HepG2 (cell line): Measurements from ENCODE around the gene TEX261.
A peak's percentile ranks its signal among the peaks of the same experiment; 100 is the strongest.

Source experiments
- AGO2 ChIP-seq: fragments of 200-400 bp; formaldehyde crosslinking; optimal IDR thresholded peaks from 2 replicates; pipeline ENCODE3; 2017; ENCODE audit warnings: mild to moderate bottlenecking, low read depth, low read length, moderate library complexity
- CBX2 ChIP-seq, 2 experiments: fragments of 200-600 bp in 1 of 2; sonication (generic); formaldehyde crosslinking in 1 of 2; IDR thresholded peaks; 2 replicates each; pipeline versions ENCODE4 v1.7.0 to v1.8.1; 2018 to 2022; ENCODE audit warnings: low read depth in 2 of 2, low read length in 1 of 2, mild to moderate bottlenecking in 1 of 2, missing genetic modification reagents in 1 of 2
- CTCF ChIP-seq: sonication (generic); formaldehyde crosslinking; IDR thresholded peaks from 2 replicates; pipeline ENCODE4 v1.5.0; 2020; ENCODE audit warnings: mild to moderate bottlenecking, missing genetic modification reagents, moderate library complexity
- FIP1L1 ChIP-seq: fragments of 200-400 bp; formaldehyde crosslinking; IDR thresholded peaks from 2 replicates; pipeline ENCODE4 v1.6.1; 2018; ENCODE audit warnings: low read depth, mild to moderate bottlenecking, low read length, moderate library complexity, borderline replicate concordance; ENCODE audit not compliant: insufficient read depth
- HINFP ChIP-seq: sonication (generic); formaldehyde crosslinking; IDR thresholded peaks from 2 replicates; pipeline ENCODE4 v1.4.0; 2020; ENCODE audit warnings: low read depth, mild to moderate bottlenecking, missing genetic modification reagents
- PCBP1 ChIP-seq: fragments of 200-400 bp; formaldehyde crosslinking; IDR thresholded peaks from 2 replicates; pipeline ENCODE4 v1.6.1; 2017; ENCODE audit warnings: mild to moderate bottlenecking, low read depth, low read length, borderline replicate concordance
- PHB2 ChIP-seq: fragments of 450-650 bp; IDR thresholded peaks from 2 replicates; pipeline ENCODE4 v1.6.1; 2018; ENCODE audit not compliant: partially characterized antibody
- POLR2A ChIP-seq, 2 experiments: IDR thresholded peaks; 2 replicates each; pipeline ENCODE4 v1.6.1; 2011; ENCODE audit warnings: low read depth in 2 of 2, low read length in 2 of 2, mild to moderate bottlenecking in 1 of 2, moderate library complexity in 1 of 2; ENCODE audit not compliant: insufficient read depth in 1 of 2
- POLR2G ChIP-seq: fragments of 200-400 bp; formaldehyde crosslinking; IDR thresholded peaks from 2 replicates; pipeline ENCODE4 v1.6.1; 2018; ENCODE audit warnings: mild to moderate bottlenecking, low read depth, low read length, moderate library complexity
- RFX3 ChIP-seq: IDR thresholded peaks from 2 replicates; pipeline ENCODE4 v1.6.1; 2016; ENCODE audit warnings: missing biosample characterization, missing genetic modification reagents
- STAG1 ChIP-seq: sonication (generic); formaldehyde crosslinking; IDR thresholded peaks from 2 replicates; pipeline ENCODE4 v1.4.0; 2020; ENCODE audit warnings: missing genetic modification reagents
- ZBTB2 ChIP-seq: sonication (generic); formaldehyde crosslinking; IDR thresholded peaks from 2 replicates; pipeline ENCODE4 v1.8.0; 2022; ENCODE audit warnings: low read depth, missing genetic modification reagents

- TF ChIP-seq CTCF (CRISPR knock-in tag) (peak; percentile 98), FIP1L1 (no peak), POLR2G (no peak), HINFP (CRISPR knock-in tag) (peak; percentile 87), ZBTB2 (CRISPR knock-in tag) (no peak), POLR2A (IDR thresholded peaks at IDR 0.05; ENCODE audit: insufficient read depth in 1 of 2, low read depth in 2 of 2, low read length in 2 of 2) (no peak), STAG1 (CRISPR knock-in tag) (peak; percentile 74), PHB2 (no peak), RFX3 (CRISPR knock-in tag) (no peak), PCBP1 (no peak), CBX2 (IDR thresholded peaks at IDR 0.05; ENCODE audit: low read depth, low read length) (no peak), CBX2 (CRISPR knock-in tag; IDR thresholded peaks at IDR 0.05; ENCODE audit: low read depth) (no peak), AGO2 (no peak)
These were observed 46.2 kb downstream of the TEX261 start for GRCh38 chr2:70948337-70949003.
